Right lobe of liver (tissue), 6 donors: ENCODE results near the gene CALHM5. TPM values are rescaled to one million over a fixed set of nuclear protein-coding genes. Genes with fewer than 3 reads are reported as not detected.
"Not testable (repeated sequence)": the region's sequence is repeated elsewhere in the genome, so short reads cannot be mapped to it uniquely, and the experiment has no call there.

Source experiments
- ATAC-seq, 4 donors: fragments of 200-7000 bp; cut with Tn5 transposase; one replicate each; pipeline ENCODE4 v1.9.1; 2020; ENCODE audit warnings: mild to moderate bottlenecking in 4 of 4, moderate library complexity in 4 of 4
- DNase-seq, 3 donors: peaks; one replicate each; pipeline ENCODE4 v3.0.0-alpha.2; 2020
- H3K27ac ChIP-seq, 3 donors: fragments of 200-600 bp; one replicate each; pipeline ENCODE4 v1.8.0; 2022
- H3K27me3 ChIP-seq, 2 donors: fragments of 200-600 bp; one replicate each; pipeline ENCODE4 v1.8.0; 2022
- H3K36me3 ChIP-seq, 4 donors: fragments of 200-600 bp; sonication (generic) in 1 of 4; one replicate each; pipeline versions ENCODE4 v1.5.1 to v1.8.0; 2017 to 2022; ENCODE audit warnings: control low read depth in 1 of 4
- H3K4me1 ChIP-seq, 4 donors: fragments of 200-600 bp; sonication (generic) in 1 of 4; one replicate each; pipeline versions ENCODE4 v1.5.1 to v1.8.0; 2017 to 2022; ENCODE audit warnings: control low read depth in 1 of 4
- H3K4me3 ChIP-seq, 3 donors: fragments of 200-600 bp; one replicate each; pipeline ENCODE4 v1.8.0; 2022
- H3K9me3 ChIP-seq, 4 donors: fragments of 200-600 bp; sonication (generic) in 1 of 4; one replicate each; pipeline versions ENCODE4 v1.5.1 to v1.8.0; 2017 to 2022; ENCODE audit warnings: control low read depth in 1 of 4
- CTCF ChIP-seq, 4 donors: fragments of 200-600 bp in 3 of 4; fragments of 450-650 bp in 1 of 4; IDR thresholded peaks; one replicate each; pipeline versions ENCODE4 v1.5.1 to v1.8.0; 2016 to 2022; ENCODE audit warnings: antibody characterized with exemption in 4 of 4, mild to moderate bottlenecking in 2 of 4
- POLR2A ChIP-seq: fragments of 450-650 bp; IDR thresholded peaks from one replicate; pipeline ENCODE4 v1.6.1; 2017; ENCODE audit warnings: antibody characterized with exemption, mild to moderate bottlenecking
- WGBS: methylation state at CpG from one replicate; pipeline ENCODE4 v1.1.6; 2018; ENCODE audit warnings: low coverage, low lambda C conversion rate; ENCODE audit not compliant: insufficient coverage; ENCODE audit errors: missing lambda C conversion rate; 5-methylcytosine and 5-hydroxymethylcytosine counted together
- intact Hi-C, 2 donors: fragments of 100-400 bp; cut with DNase I; formaldehyde crosslinking; loops; one replicate each; pipeline versions ENCODE4 v1.11.2 to v1.14.1; 2022
- total RNA-seq, 6 experiments: library from RNA; depleted of rRNA in 2 of 6; stranded (reverse); fragments of >200 nt in 2 of 6; fragmentation: NEBNext Ultra II Directional in 3 of 6; extraction: Animal tissue kit (Norgen Biotek cat#: 25700) in 3 of 6; gene quantifications; one replicate each; pipeline versions ENCODE4 v1.1.0 to v1.2.4, GENCODE V29; 2016 to 2023
- donor health status: DM: no; HTN: yes; CAD: no.
- donor health status: DM: no; HTN: no; CAD: no.
- donor health status: DM: no; HTN: no; CAD: no.
- donor health status: DM: no; HTN: yes; CAD: no.
- donor health status: DM: no; HTN: yes; CAD: no.

The CALHM5 gene
- total RNA-seq, 6 experiments from 2014 or later = 0.06 to 0.49 (median 0.18) TPM

- no peak overlapping the region for H3K27ac ChIP-seq
- DNase-seq = no peak
- no peaks in the 10 kb centered on the region for H3K36me3 ChIP-seq
- WGBS = 71% methylated on average over 5 of the region's 5 CpGs
- intact Hi-C loops = no loop called here
- no peak for TF ChIP-seq CTCF (IDR thresholded peaks at IDR 0.05)
- TF ChIP-seq POLR2A = no peak
- ATAC-seq = no peak
- H3K4me1 ChIP-seq = no peaks in the 10 kb centered on the region
- H3K4me3 ChIP-seq = no peak overlapping the region
- H3K27me3 ChIP-seq = no peaks in the 10 kb centered on the region
- H3K9me3 ChIP-seq = no peaks in the 10 kb centered on the region
Measured at GRCh38 chr6:116485559-116486184, 25.8 kb upstream of the CALHM5 start.

GRCh38 chr6:116491610-116492330 is 19.7 kb upstream of the CALHM5 start:
- TF ChIP-seq POLR2A (no peak), CTCF (IDR thresholded peaks at IDR 0.05) (no peak)
- Histone ChIP-seq H3K27me3 (no peaks in the 10 kb centered on the region), H3K27ac (no peak overlapping the region), H3K36me3 (no peaks in the 10 kb centered on the region), H3K4me1 (no peaks in the 10 kb centered on the region), H3K9me3 (no peaks in the 10 kb centered on the region), H3K4me3 (no peak overlapping the region)
- DNase-seq (no peak), ATAC-seq (no peak)
- 53% methylated on average over 1 of the region's 1 CpG for WGBS
- intact Hi-C loops = no loop called here

- Histone ChIP-seq H3K4me3 (no peak overlapping the region), H3K36me3 (no peaks in the 10 kb centered on the region), H3K9me3 (no peaks in the 10 kb centered on the region), H3K27me3 (no peaks in the 10 kb centered on the region), H3K4me1 (no peaks in the 10 kb centered on the region), H3K27ac (no peak overlapping the region)
- ATAC-seq (no peak), DNase-seq (no peak)
- WGBS = 54% methylated on average over 6 of the region's 6 CpGs
- intact Hi-C loops = no loop called here
- TF ChIP-seq POLR2A = no peak
- no peak for TF ChIP-seq CTCF (IDR thresholded peaks at IDR 0.05)
Measured at GRCh38 chr6:116492331-116493067, 18.9 kb upstream of the CALHM5 start.

- intact Hi-C loops, H3K27me3 ChIP-seq: not testable (repeated sequence)
- 87% methylated on average over 1 of the region's 1 CpG for WGBS
Measured at GRCh38 chr6:116495161-116495560, 16.3 kb upstream of the CALHM5 start.

GRCh38 chr6:116497113-116497676 is 14.2 kb upstream of the CALHM5 start:
- Histone ChIP-seq H3K36me3 (no peaks in the 10 kb centered on the region), H3K27me3 (no peaks in the 10 kb centered on the region), H3K4me1 (no peaks in the 10 kb centered on the region), H3K27ac (no peak overlapping the region), H3K4me3 (no peak overlapping the region), H3K9me3 (no peaks in the 10 kb centered on the region)
- TF ChIP-seq POLR2A (no peak), CTCF (IDR thresholded peaks at IDR 0.05) (no peak)
- no peak for ATAC-seq
- DNase-seq = no peak
- WGBS = 59% methylated on average over 3 of the region's 3 CpGs
- intact Hi-C loops = no loop called here

More at GRCh38 chr6:116495161-116495560, 16.3 kb upstream of the CALHM5 start:
- DNase-seq, H3K4me3 ChIP-seq, H3K4me1 ChIP-seq, H3K36me3 ChIP-seq, H3K9me3 ChIP-seq, H3K27ac ChIP-seq, ATAC-seq: not testable (repeated sequence)
